ENCODE data around the gene BACH2. TPM values are rescaled to one million over a fixed set of nuclear protein-coding genes. Genes with fewer than 3 reads are reported as not detected.

Gene BACH2
- total RNA-seq, 1 experiment from 2014 or later: 3.3 TPM

- CTCF ChIA-PET: no interaction called here
- TF ChIP-seq EZH2phosphoT487 (IDR thresholded peaks at IDR 0.05; ENCODE audit: borderline replicate concordance) (no peak), JUND (IDR thresholded peaks at IDR 0.05) (no peak), RAD21 (IDR thresholded peaks at IDR 0.05; ENCODE audit: low read depth) (no peak), ELF1 (IDR thresholded peaks at IDR 0.05; ENCODE audit: borderline replicate concordance, low read depth) (no peak), REST (IDR thresholded peaks at IDR 0.05; ENCODE audit: low read depth) (no peak), FOSL1 (IDR thresholded peaks at IDR 0.05; ENCODE audit: low read depth) (no peak), CBX3 (IDR thresholded peaks at IDR 0.05; ENCODE audit: low read depth) (no peak), ATF3 (IDR thresholded peaks at IDR 0.05) (no peak), SRF (IDR thresholded peaks at IDR 0.05; ENCODE audit: low read depth) (no peak), ZFX (IDR thresholded peaks at IDR 0.05) (no peak), MAX (IDR thresholded peaks at IDR 0.05) (no peak), POLR2AphosphoS5 (IDR thresholded peaks at IDR 0.05; ENCODE audit: low read depth, low read length) (no peak), CEBPB (IDR thresholded peaks at IDR 0.05; ENCODE audit: low read depth) (no peak), CTCF (IDR thresholded peaks at IDR 0.05 in 2 of 3, conservative IDR thresholded peaks at IDR 0.05 in 1 of 3; ENCODE audit: borderline replicate concordance in 1 of 3, insufficient read depth in 1 of 3, low read depth in 2 of 3, low read length in 2 of 3) (no peak), YY1 (IDR thresholded peaks at IDR 0.05; ENCODE audit: extremely low read depth, insufficient replicate concordance, low read depth, low read length) (no peak), EGR1 (IDR thresholded peaks at IDR 0.05; ENCODE audit: low read depth) (no peak)
- no peaks in the 10 kb centered on the region for H3K79me2 ChIP-seq (ENCODE audit: insufficient read depth, low read length)
- H3K27me3 ChIP-seq (ENCODE audit: insufficient read depth, low read length): no peaks in the 10 kb centered on the region
- H3K9ac ChIP-seq (ENCODE audit: low read length): no peak overlapping the region
- POLR2A ChIA-PET: no interaction called here
- H3K4me1 ChIP-seq (ENCODE audit: control insufficient read depth in 1 of 2, insufficient read depth in 2 of 2, low read length in 2 of 2): peaks cover 13 to 20% of the 10 kb centered on the region in 2 experiments
- RAD21 ChIA-PET (ENCODE audit: low non-redundant PET in 1 of 2, low total read pairs in 2 of 2, uncharacterized antibody in 2 of 2, unreplicated experiment in 2 of 2): no interaction called here
- no peak for ATAC-seq
- H3K9me2 ChIP-seq (ENCODE audit: insufficient read depth): no peaks in the 10 kb centered on the region
- no peak for DNase-seq (ENCODE audit: low read depth, low spot score)
- no peaks in the 10 kb centered on the region for H3K36me3 ChIP-seq (ENCODE audit: control insufficient read depth in 1 of 2, insufficient read depth in 2 of 2, low read length in 2 of 2)
- no peak overlapping the region for H3K4me2 ChIP-seq (ENCODE audit: low read length)
- no peak overlapping the region for H3K27ac ChIP-seq (ENCODE audit: low read depth, low read length)
- intact Hi-C loops (cut with micrococcal nuclease): no loop called here
- no peak overlapping the region for H2AFZ ChIP-seq (ENCODE audit: low read depth, low read length, poor library complexity, severe bottlenecking)
- no peaks in the 10 kb centered on the region for H4K20me1 ChIP-seq (ENCODE audit: insufficient read depth)
- BruUV-seq (replicated peaks): no TSS peak
- H3K9me3 ChIP-seq (ENCODE audit: control insufficient read depth in 1 of 2, insufficient read depth in 1 of 2, low read depth in 1 of 2, low read length in 2 of 2): no peaks in the 10 kb centered on the region
- no peak overlapping the region for H3K4me3 ChIP-seq (replicated peaks in 1 of 2; ENCODE audit: low read depth in 1 of 2, low read length in 2 of 2)
Observed at GRCh38 chr6:90065173-90065572, 231.5 kb downstream of the BACH2 start.

Measured in HCT116 (cell line).